ENCODE results near the gene TPBGL. TPM values are rescaled to one million over a fixed set of nuclear protein-coding genes. Genes with fewer than 3 reads are reported as not detected.
A peak's percentile ranks its signal among the peaks of the same experiment; 100 is the strongest.

Gene TPBGL
- total RNA-seq, 1 experiment from 2014 or later, result not detected

- DNase-seq (ENCODE audit: low read depth), result no peak
Measured at GRCh38 chr11:75208446-75208845, 32.1 kb upstream of the TPBGL start.

DNA sequence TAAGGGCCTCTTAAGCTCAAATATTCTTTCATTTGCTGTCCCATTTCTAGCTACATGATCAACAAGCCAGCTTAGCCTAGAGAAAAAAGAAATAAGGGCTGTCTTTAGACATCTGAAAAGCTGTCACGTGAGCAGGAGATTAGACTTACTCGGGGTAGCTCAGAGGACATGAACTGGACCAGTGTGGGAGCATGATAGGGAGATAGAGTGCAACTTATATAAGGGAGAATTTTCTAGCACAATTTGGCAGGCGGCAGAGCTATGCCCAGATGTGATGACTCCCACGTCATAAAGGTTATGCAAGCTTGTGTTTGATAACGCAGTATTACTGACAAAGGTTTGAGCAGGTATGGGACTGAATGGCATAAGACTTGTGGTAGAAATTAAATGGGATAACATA lies 28.2 kb upstream of the TPBGL start:
- no peak for DNase-seq (ENCODE audit: low read depth)

GRCh38 chr11:75214411-75214821 lies 26.2 kb upstream of the TPBGL start:
- peak; percentile 74 for DNase-seq (ENCODE audit: low read depth)

DNA sequence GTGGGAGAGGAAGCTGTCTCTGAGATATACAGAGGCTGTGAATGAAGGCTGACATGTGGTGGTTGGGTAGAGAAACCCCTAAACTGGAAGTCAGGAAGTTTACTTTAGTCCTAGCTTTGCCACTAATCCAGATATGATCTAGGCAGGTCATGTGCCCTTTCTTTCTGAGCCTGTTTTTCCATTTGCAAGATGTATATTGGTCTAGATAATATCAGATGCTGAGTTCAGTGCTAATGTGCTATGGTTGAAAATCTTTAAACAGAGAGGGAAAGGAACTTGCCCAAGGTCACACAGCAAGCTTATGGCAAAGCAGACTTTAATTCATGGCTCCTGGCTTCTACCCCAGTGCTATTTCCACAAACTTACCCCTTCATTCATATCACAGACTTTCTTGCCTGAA lies 25.7 kb upstream of the TPBGL start:
- no peak for DNase-seq (ENCODE audit: low read depth)

- no peak for DNase-seq (ENCODE audit: low read depth)
Measured at GRCh38 chr11:75219869-75220268, 20.7 kb upstream of the TPBGL start.

GRCh38 chr11:75223954-75224643 lies 16.5 kb upstream of the TPBGL start:
- DNase-seq (ENCODE audit: low read depth), result peak; percentile 27

- no peak for DNase-seq (ENCODE audit: low read depth)
Measured at GRCh38 chr11:75225794-75226193, 14.8 kb upstream of the TPBGL start.

DNA sequence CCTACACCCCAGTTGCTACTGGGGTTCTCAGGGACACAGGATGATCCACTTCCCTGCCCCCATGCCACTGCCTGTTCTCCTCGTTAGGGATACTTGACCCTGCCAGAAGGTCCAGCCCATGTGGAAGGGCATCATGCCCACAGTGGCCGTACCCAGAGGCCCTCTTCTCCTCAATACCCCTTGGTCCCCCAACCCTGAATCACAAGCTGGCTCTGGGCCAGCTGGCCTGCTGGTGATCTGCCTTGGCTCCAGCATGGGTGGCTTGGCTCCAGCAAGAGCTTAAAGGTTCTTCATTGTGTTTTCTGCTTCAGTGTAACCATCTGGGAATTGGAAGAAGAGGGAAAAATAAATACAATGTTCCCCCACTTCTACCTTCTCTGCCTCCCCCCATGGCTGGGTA lies 11.1 kb upstream of the TPBGL start:
- no peak for DNase-seq (ENCODE audit: low read depth)

DNA sequence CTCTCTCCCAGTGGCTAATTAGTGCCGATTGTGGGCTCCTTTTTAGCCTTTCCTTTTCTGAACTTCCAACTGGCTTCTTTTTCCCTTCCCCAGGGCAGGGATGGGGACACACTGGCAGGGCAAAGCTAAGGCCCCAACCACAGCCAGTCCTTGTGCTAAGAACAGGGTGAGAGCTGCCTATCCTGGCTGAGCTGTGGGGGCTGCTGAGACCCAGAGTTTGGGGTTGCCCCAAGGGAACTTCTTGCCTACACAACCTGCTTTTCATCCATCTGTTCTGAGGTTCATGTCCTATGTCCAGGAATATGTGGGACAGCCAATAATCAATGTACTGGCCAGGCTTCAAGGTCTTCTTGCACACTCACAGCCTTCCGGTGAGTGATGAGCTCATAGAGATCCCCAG lies 10.0 kb upstream of the TPBGL start:
- DNase-seq (ENCODE audit: low read depth), result no peak

GRCh38 chr11:75233754-75234172 lies 6.8 kb upstream of the TPBGL start:
- DNase-seq (ENCODE audit: low read depth), result peak; percentile 62

GRCh38 chr11:75236062-75236461 lies 4.5 kb upstream of the TPBGL start:
- DNase-seq (ENCODE audit: low read depth), result no peak

GRCh38 chr11:75237050-75237449 lies 3.5 kb upstream of the TPBGL start:
- DNase-seq (ENCODE audit: low read depth), result no peak

- DNase-seq (ENCODE audit: low read depth), result no peak
Measured at GRCh38 chr11:75238595-75239440, 1.8 kb upstream of the TPBGL start.

DNA sequence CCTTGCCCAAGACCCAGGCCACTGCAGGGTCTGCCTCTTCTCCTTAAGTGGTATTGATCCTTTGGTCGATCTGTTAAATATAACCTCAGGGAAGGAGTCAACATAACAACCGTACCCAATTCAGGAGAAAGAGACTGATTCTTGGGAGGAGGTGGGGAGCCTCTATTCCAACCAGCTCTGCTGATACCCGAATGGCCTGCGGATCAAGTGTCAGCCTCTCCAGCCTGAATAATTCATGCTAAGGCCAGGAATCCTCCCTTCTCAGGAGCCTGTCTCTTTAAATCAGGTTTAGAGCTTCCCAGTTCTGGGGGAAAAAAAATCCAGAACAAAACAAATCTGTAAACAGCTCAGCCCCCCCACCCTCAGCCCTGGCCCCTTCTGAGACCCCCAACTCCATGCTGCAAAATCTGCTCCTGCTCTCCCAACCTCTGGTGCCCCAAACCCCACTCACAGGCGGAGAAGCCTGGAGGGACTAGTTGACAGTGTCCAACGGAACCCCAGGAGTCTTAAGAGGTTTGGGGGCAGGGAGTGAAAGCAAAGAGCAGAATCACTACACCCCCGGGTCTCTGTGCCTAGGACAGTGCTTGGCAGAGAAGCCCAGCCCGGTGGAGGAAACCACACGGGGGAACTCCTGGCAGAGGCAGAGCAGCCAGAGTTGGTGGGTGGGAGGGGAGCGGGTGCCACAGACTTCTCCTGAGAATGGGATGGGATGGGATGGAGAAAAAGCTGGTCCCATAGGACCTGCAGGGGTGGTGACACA lies 863 bp upstream of the TPBGL start:
- no peak for DNase-seq (ENCODE audit: low read depth)

GRCh38 chr11:75241036-75241905 lies 697 bp downstream of the TPBGL start:
- peak; percentile 48 for DNase-seq (ENCODE audit: low read depth)

DNA sequence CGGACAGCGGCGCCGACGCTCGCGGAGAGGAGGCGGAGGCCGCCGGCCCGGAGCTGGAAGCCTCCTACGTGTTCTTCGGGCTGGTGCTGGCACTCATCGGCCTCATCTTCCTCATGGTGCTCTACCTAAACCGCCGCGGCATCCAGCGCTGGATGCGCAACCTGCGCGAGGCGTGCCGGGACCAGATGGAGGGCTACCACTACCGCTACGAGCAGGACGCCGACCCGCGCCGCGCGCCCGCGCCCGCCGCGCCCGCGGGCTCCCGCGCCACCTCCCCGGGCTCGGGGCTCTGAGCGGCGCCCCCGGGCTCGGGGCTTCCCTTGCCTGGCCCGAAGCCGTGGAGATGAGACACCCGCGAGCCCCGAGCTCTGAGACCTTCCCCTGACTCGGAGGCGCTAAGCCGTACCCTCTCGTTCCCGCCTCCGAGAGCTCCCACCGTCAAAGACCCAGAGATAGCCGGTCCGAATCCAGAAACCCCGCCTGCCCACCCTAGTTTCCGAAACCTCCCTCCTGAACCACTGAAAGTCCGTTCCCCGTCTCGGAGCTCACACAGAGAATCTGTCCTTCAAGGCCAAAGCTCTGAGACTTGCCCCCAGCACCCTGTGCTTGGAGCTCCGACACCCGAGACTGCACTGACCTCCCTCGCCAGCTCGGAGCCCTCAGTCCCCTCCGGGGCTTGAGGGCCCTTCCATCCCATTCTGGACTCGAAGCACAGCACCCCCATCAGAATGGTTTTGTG lies 1.5 kb downstream of the TPBGL start:
- DNase-seq (ENCODE audit: low read depth), result no peak

- DNase-seq (ENCODE audit: low read depth), result no peak
Measured at GRCh38 chr11:75242722-75243600, 2.4 kb downstream of the TPBGL start.

- DNase-seq (ENCODE audit: low read depth), result no peak
Measured at GRCh38 chr11:75244052-75244814, 3.7 kb downstream of the TPBGL start.

Data from M059J (cell line).